Progenitor cell of endocrine pancreas (in vitro differentiated cells): ENCODE data around the gene KRT84. TPM values are rescaled to one million over a fixed set of nuclear protein-coding genes. Genes with fewer than 3 reads are reported as not detected.
A peak's percentile ranks its signal among the peaks of the same experiment; 100 is the strongest.

Experiments
- DNase-seq: peaks from one replicate; pipeline ENCODE4 v3.0.0; 2021; ENCODE audit warnings: low spot score; ENCODE audit not compliant: unreplicated experiment
- H3K27ac Mint-ChIP-seq: 2 replicates; pipeline ENCODE4 v1.8.0; 2021; ENCODE audit warnings: mild to moderate bottlenecking, moderate library complexity, mixed read lengths
- H3K27me3 Mint-ChIP-seq: 2 replicates; pipeline ENCODE4 v1.8.0; 2021; ENCODE audit warnings: mixed read lengths
- H3K36me3 Mint-ChIP-seq: 2 replicates; pipeline ENCODE4 v1.8.0; 2022; ENCODE audit warnings: mixed read lengths; ENCODE audit not compliant: insufficient read depth
- H3K4me1 Mint-ChIP-seq: 2 replicates; pipeline ENCODE4 v1.8.0; 2021; ENCODE audit warnings: low read depth, mixed read lengths
- H3K4me3 Mint-ChIP-seq: 2 replicates; pipeline ENCODE4 v1.8.0; 2021; ENCODE audit warnings: low read depth, mild to moderate bottlenecking, moderate library complexity, mixed read lengths
- H3K9me3 Mint-ChIP-seq: 2 replicates; pipeline ENCODE4 v1.8.0; 2021; ENCODE audit warnings: low read depth, mixed read lengths
- CTCF ChIP-seq: fragments of 200-600 bp; sonication (generic); IDR thresholded peaks from one replicate; pipeline ENCODE4 v1.5.0; 2021; ENCODE audit warnings: antibody characterized with exemption, mild to moderate bottlenecking; ENCODE audit not compliant: unreplicated experiment
- total RNA-seq: library from RNA; stranded (reverse); gene quantifications from 2 replicates; pipeline ENCODE4 v1.2.1, GENCODE V29; 2021

The KRT84 gene
- total RNA-seq, 1 donor from 2014 or later = not detected

- TF ChIP-seq CTCF = no peak
- no peak for DNase-seq
- peaks cover 26% of the 10 kb centered on the region for H3K27me3 Mint-ChIP-seq
- peak overlapping the region; percentile 71 for H3K27ac Mint-ChIP-seq
- peaks cover 3% of the 10 kb centered on the region for H3K9me3 Mint-ChIP-seq
- H3K4me3 Mint-ChIP-seq = no peak overlapping the region
- H3K36me3 Mint-ChIP-seq = peaks cover 2% of the 10 kb centered on the region
- peaks cover 14% of the 10 kb centered on the region for H3K4me1 Mint-ChIP-seq
Observed at GRCh38 chr12:52407918-52408317, 22.5 kb upstream of the KRT84 start.

- H3K4me1 Mint-ChIP-seq = peaks cover 7% of the 10 kb centered on the region
- H3K4me3 Mint-ChIP-seq = no peak within 1 kb of the TSS
- H3K27ac Mint-ChIP-seq = no peak within 1 kb of the TSS
- H3K36me3 Mint-ChIP-seq = peaks cover 2% of the 10 kb centered on the region
- TF ChIP-seq CTCF = no peak
- H3K27me3 Mint-ChIP-seq = peaks cover 43% of the 10 kb centered on the region
- no peak for DNase-seq
- peaks cover 3% of the 10 kb centered on the region for H3K9me3 Mint-ChIP-seq
Observed at GRCh38 chr12:52405922-52406385, 20.5 kb upstream of the KRT84 start, which contains the start of gene KRT82. Gene KRT82, minus strand, starts transcription at chr12:52406335. Its CDS starts 58 bp downstream, at chr12:52406277.

GRCh38 chr12:52404951-52405350 lies 19.5 kb upstream of the KRT84 start:
- H3K4me3 Mint-ChIP-seq = no peak overlapping the region
- no peak for TF ChIP-seq CTCF
- H3K4me1 Mint-ChIP-seq = peaks cover 2% of the 10 kb centered on the region

GRCh38 chr12:52403561-52403960 lies 18.1 kb upstream of the KRT84 start:
- H3K4me3 Mint-ChIP-seq = no peak overlapping the region
- H3K4me1 Mint-ChIP-seq = peaks cover 2% of the 10 kb centered on the region
- peaks cover 44% of the 10 kb centered on the region for H3K27me3 Mint-ChIP-seq
- peaks cover 2% of the 10 kb centered on the region for H3K9me3 Mint-ChIP-seq
- peaks cover under 1% of the 10 kb centered on the region for H3K36me3 Mint-ChIP-seq
- no peak for TF ChIP-seq CTCF
- no peak for DNase-seq
- H3K27ac Mint-ChIP-seq = no peak overlapping the region

More at GRCh38 chr12:52404951-52405350, 19.5 kb upstream of the KRT84 start:
- no peak overlapping the region for H3K27ac Mint-ChIP-seq
- peaks cover 3% of the 10 kb centered on the region for H3K9me3 Mint-ChIP-seq
- peaks cover 2% of the 10 kb centered on the region for H3K36me3 Mint-ChIP-seq
- H3K27me3 Mint-ChIP-seq = peaks cover 46% of the 10 kb centered on the region
- DNase-seq = no peak

- TF ChIP-seq CTCF = no peak
- Mint-ChIP-seq H3K4me1 (no peaks in the 10 kb centered on the region), H3K27me3 (peaks cover 42% of the 10 kb centered on the region), H3K4me3 (no peak overlapping the region), H3K27ac (peak overlapping the region; percentile 14), H3K9me3 (no peaks in the 10 kb centered on the region), H3K36me3 (no peaks in the 10 kb centered on the region)
- DNase-seq = no peak
Observed at GRCh38 chr12:52402873-52403540, 17.6 kb upstream of the KRT84 start.
